GM21723 (cell line): ENCODE data around the gene CRB2.

Experiments
- ATAC-seq: cut with Tn5 transposase; IDR thresholded peaks from one replicate; pipeline ENCODE4 v1.9.1; 2021; ENCODE audit warnings: mild to moderate bottlenecking, moderate library complexity; ENCODE audit not compliant: unreplicated experiment

The CRB2 gene

GRCh38 chr9:123361731-123362510 lies 5.9 kb downstream of the CRB2 start:
- no peak for ATAC-seq

DNA sequence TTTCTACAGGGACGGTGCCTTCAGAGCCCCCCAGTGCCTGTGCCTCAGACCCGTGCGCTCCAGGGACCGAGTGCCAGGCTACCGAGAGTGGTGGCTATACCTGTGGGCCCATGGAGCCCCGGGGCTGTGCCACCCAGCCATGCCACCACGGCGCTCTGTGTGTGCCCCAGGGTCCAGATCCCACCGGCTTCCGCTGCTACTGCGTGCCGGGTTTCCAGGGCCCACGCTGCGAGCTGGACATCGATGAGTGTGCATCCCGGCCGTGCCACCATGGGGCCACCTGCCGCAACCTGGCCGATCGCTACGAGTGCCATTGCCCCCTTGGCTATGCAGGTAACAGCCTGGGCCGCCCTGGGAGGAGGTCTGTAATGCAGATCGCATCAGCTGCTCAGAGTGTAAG lies 6.9 kb downstream of the CRB2 start:
- ATAC-seq, result no peak

DNA sequence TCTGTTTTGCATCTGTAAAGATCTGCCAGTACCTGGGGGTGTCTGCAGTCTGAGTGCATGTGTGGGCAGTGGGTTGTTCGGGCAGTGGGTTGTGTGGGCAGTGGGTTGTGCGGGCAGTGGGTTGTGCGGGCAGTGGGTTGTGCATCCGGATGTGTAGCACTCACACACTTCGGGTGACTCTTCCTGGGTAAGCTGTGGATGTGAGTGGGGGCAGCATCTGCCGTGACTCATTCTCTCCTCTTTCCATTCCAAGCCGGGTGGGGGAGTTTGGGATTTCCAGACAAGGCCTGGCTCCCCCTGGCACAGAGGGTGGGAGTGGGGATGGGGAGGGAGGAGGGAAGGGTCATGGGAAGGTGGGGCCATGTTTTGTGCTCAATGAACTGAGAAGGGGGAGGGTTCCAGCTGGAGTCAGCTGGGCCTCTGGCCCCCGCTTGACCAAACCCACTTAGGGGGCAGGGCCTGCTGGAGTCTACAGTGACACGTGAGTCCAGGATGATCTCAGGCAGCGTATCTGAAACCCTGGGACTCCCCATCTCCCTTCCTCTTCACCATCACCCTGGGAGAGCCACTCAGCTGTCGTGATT lies 8.3 kb downstream of the CRB2 start:
- ATAC-seq, result no peak

GRCh38 chr9:123365287-123365880 lies 9.4 kb downstream of the CRB2 start:
- ATAC-seq, result no peak

- no peak for ATAC-seq
Observed at GRCh38 chr9:123365881-123366528, 10.0 kb downstream of the CRB2 start.

DNA sequence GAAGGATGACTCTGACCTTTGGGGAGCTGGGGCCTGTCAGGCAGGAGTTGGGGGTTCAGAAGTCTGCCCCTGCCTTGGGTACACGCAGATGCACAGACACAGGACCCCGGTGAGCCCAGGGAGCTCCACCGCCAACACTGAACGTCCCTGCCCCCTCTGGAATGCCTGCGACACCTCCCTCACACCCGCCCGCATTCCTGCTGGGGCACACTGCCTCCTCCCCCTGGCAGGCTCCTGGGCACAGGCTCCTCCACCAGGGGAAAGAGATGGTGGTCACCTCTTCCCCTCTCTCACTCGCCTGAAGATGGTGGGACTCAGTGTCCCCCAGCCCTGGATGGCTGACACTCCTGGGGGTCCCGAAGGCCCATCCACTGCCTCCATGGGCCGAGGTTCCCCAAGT lies 12.0 kb downstream of the CRB2 start:
- ATAC-seq, result no peak

DNA sequence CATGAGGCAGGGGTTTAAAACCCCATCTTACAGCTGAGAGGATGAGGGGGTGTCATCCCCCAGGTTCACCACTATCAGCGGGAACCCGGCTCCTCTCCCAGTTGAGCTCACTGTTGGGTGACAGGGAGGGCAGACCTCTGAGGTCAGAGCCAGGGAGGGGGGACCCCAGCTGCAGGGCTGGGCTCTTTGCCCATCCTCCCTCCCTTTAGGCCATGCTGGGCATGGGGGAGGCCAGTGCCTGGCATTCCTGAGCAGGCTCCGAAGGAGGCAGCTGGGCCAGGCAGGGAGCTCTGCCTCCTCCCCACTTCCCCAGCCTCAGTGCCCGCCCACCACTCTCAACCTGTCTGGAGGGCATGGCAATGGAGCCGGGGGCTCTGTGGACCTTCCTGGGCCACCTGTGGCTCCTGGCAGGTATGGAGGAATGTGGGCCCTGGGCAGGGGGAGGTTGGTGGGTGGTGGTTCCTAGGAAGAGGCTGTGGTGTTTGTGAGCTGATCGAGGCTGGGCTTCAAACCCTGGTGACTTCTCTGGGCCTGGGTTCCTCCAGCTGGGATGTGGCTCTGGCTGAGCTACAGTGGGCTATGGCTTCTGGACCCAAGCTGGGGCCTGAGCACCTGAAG lies 12.6 kb downstream of the CRB2 start:
- ATAC-seq, result no peak

DNA sequence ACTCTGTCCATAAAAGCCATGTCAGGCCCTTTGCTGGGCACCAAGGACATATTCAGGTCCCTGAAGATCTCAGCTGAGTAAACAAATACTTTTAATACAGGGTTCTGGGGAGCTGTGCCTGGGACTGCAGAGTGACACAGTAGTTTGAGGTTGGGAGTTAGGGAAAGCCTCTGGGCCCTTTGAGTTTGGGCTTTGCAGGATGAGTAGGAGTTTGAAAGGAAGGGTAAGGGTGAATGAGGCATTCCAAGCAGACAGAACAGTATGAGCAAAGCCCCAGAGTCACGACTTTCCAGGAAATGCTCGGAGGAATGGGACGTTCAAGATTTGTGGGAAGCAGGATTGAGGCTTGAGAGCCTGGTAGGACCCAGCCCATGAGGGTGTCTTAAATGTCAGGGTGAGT lies 13.3 kb downstream of the CRB2 start:
- no peak for ATAC-seq

- ATAC-seq, result no peak
Observed at GRCh38 chr9:123370108-123370507, 14.1 kb downstream of the CRB2 start.

- no peak for ATAC-seq
Observed at GRCh38 chr9:123370526-123371227, 14.7 kb downstream of the CRB2 start.

DNA sequence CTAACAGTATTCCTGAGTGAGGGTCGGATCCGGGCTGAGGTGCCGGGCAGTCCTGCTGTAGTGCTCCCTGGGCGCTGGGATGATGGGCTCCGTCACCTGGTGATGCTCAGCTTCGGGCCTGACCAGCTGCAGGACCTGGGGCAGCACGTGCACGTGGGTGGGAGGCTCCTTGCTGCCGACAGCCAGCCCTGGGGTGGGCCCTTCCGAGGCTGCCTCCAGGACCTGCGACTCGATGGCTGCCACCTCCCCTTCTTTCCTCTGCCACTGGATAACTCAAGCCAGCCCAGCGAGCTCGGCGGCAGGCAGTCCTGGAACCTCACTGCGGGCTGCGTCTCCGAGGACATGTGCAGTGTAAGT lies 15.2 kb downstream of the CRB2 start:
- ATAC-seq, result no peak

DNA sequence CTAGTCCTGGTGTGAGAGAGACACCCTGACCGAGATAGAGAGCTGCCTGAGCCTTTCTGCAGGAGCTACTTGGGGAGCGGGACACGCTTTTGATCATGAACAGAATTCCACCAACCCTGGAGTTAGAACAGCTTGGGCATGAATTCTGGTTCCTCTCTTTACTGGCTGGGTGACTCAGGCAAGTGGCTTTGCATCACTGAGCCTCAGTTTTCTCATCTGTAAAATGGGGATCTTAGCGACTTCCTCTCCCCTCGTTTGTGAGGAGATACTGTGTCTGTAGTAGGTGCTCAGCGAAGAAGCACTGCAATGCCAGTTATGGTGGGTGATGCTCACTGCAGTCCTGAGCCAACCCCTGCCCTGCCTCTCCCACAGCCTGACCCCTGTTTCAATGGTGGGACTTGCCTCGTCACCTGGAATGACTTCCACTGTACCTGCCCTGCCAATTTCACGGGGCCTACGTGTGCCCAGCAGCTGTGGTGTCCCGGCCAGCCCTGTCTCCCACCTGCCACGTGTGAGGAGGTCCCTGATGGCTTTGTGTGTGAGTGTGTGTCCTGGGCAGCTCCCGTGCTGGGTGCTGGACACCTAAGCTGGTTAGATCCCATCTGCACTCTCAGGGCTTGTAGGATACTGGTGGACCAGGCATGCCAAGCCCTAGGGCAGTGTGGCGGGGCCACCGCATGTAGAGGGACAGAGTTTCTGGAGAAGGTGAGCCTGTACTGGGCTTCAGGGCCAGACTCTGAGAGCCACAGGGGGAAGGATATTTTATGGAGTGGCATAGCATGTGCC lies 16.0 kb downstream of the CRB2 start:
- ATAC-seq, result no peak

DNA sequence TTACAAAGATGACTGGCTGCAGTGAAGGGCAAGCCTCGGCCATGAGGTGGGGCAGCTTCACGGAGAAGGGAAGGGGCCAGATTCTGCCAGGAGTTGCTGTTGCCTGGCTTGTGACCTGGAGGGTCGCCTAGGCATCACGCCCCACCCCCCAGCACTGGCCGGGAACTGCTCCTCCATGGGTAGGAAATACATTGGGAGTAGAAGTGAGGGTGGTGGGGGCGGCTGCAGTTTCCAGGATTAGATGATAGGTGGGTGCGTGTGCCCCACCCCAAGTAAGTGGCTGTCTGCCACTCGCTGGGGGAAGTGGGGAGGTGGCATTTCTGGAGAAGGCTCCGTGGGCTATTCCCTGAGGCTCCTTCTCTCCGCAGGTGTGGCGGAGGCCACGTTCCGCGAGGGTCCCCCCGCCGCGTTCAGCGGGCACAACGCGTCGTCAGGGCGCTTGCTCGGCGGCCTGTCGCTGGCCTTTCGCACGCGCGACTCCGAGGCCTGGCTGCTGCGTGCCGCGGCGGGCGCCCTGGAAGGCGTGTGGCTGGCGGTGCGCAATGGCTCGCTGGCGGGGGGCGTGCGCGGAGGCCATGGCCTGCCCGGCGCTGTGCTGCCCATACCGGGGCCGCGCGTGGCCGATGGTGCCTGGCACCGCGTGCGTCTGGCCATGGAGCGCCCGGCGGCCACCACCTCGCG lies 16.9 kb downstream of the CRB2 start:
- no peak for ATAC-seq

- no peak for ATAC-seq
Observed at GRCh38 chr9:123373447-123373923, 17.5 kb downstream of the CRB2 start.

DNA sequence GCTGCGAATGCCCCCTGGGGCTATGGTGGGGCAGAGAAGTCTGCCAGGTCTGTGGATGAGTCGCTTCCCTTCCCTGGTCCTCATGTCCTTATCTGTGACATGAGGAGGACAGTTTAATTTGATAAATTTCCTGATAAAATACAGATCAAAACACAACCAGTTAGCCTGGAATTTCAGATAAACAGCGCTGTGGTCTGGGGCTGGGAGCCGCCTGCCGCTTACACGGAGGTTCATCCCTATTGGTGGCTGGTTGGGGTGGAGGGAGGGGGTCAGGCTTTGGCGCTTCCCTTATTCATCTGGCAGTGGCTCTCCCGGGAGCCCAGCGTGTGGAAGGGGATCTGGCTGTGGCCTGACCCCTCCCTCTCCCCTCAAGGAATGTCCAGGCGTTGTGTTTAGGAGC lies 17.9 kb downstream of the CRB2 start:
- ATAC-seq, result no peak

- ATAC-seq, result no peak
Observed at GRCh38 chr9:123375469-123376132, 19.6 kb downstream of the CRB2 start.

GRCh38 chr9:123376218-123377071 lies 20.4 kb downstream of the CRB2 start:
- no peak for ATAC-seq
